Esophagus muscularis mucosa (tissue), 3 donors: ENCODE data around the gene CAMTA1.

ENCODE experiments used
- EP300 ChIP-seq: sonication (generic); formaldehyde crosslinking; IDR thresholded peaks from one replicate; pipeline ENCODE4 v1.6.1; 2017; ENCODE audit warnings: antibody characterized with exemption
- TF ChIP-seq, protein P1 (sequence below), 3 experiments: fragments of 200-600 bp in 2 of 3; fragments of 450-650 bp in 1 of 3; sonication (generic) in 2 of 3; IDR thresholded peaks; one replicate each; pipeline ENCODE4 v1.5.1; 2017 to 2019; ENCODE audit warnings: antibody characterized with exemption in 3 of 3, mild to moderate bottlenecking in 2 of 3, moderate library complexity in 1 of 3

DNA sequence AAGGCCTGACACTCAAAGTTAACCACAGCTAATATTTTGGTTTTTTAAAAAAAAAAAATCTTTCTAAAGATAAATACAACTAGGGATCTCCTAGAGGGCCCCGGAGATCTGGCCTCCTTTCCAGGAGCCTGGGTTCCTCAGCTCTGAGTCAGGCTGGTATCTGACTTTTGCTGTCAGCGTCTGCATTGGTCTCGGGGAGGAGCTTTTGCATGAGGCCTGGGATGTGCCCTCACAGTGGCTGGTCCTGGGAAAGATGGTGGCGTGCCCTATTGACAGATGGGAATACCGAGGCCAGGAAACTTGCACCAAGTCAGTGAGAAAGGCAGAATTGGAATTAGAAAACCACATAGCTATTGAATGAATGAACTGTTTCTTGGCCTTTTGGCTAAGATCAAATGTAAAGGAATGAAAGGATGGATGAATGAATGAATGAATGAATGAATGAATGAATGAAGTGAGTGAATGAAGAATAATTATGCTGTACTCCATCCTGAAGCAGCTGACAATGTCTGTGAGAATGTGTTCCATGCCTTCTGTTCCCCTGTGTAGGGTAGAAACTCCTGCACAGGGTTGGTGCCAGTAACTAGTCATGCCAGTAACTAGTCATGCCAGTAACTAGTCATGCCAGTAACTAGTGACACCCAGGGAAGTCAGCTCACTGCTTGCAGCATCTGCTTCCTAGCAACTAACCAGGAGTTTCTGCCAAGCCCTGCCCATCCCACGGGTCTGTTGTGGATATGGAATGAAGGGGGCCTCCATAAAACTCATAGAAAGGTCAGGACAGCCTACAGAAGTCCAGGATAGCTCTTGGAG is 743.3 kb downstream of the CAMTA1 start:
- TF ChIP-seq EP300: no peak
- TF ChIP-seq, protein P1, sequence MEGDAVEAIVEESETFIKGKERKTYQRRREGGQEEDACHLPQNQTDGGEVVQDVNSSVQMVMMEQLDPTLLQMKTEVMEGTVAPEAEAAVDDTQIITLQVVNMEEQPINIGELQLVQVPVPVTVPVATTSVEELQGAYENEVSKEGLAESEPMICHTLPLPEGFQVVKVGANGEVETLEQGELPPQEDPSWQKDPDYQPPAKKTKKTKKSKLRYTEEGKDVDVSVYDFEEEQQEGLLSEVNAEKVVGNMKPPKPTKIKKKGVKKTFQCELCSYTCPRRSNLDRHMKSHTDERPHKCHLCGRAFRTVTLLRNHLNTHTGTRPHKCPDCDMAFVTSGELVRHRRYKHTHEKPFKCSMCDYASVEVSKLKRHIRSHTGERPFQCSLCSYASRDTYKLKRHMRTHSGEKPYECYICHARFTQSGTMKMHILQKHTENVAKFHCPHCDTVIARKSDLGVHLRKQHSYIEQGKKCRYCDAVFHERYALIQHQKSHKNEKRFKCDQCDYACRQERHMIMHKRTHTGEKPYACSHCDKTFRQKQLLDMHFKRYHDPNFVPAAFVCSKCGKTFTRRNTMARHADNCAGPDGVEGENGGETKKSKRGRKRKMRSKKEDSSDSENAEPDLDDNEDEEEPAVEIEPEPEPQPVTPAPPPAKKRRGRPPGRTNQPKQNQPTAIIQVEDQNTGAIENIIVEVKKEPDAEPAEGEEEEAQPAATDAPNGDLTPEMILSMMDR (IDR thresholded peaks at IDR 0.05): no peak
